HTR-8/SVneo (cell line): ENCODE measurements around the gene GTPBP2.
"Not testable (repeated sequence)": the region's sequence is repeated elsewhere in the genome, so short reads cannot be mapped to it uniquely, and the experiment has no call there.

Source experiments
- DNase-seq: peaks from one replicate; pipeline ENCODE4 v3.0.0; 2011; ENCODE audit warnings: low spot score, mixed read lengths; ENCODE audit not compliant: insufficient read length
- FAIRE-seq: peaks from 2 replicates; lab custom pipeline; 2011; peaks lifted over from hg19 to GRCh38; lab: Jason Lieb, UNC

GTPBP2 gene

DNA sequence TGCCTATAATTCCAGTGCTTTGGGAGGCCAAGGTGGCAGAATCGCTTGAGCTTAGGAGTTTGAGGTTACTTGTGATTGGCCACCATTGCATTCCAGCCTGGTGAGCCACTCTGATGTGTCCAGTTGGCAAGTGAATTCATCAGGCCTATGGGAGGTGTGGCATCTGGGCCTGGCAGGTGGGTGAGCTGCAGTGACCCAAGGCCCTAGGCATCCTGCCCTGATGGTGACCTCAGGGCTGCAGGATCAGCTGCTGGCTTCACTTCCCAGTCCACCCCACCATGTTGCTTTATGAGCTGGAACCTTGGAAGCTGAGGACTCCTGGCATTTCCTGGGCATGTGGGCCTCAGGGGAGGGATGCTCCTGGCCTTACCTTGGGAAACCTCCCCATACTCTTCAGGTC lies 36.3 kb upstream of the GTPBP2 start:
- DNase-seq = no peak
- no peak for FAIRE-seq

DNA sequence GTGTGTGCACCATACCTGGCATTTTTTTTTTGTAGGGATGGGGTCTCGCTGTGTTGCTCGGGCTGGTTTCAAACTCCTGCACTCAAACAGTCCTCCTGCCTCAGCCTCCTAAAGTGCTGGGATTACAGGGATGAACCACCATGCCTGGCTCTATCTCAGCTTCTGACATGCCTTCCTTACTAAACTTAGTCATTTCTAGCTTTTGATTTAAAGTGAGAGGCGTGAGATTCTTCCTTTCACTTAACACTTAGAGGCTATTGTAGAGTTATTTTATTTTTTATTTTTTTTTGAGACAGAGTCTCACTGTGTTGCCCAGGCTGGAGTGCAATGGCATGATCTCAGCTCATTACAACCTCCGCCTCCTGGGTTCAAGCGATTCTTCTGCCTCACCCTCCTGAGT lies 33.9 kb upstream of the GTPBP2 start:
- FAIRE-seq = not testable (repeated sequence)

DNA sequence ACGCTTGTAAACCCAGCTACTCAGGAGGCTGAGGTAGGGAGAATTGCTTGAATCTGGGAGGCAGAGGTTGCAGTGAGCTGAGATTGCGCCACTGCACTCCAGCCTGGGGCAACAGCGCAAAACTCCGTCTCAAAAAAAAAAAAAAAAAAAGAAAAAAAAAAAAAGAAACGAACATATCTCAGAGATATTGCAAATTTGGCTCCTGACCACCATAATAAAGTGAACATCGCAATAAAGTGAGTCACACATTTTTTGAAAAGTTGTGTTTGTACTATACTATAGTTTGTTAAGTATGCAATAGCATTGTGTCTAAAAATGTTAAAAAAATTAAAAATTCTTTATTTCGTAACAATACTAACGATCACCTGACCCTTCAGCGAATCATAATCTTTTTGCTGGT lies 29.1 kb upstream of the GTPBP2 start:
- FAIRE-seq (no peak), DNase-seq (no peak)

More for the DNA sequence above, 33.9 kb upstream of the GTPBP2 start:
- not testable (repeated sequence) for DNase-seq

DNA sequence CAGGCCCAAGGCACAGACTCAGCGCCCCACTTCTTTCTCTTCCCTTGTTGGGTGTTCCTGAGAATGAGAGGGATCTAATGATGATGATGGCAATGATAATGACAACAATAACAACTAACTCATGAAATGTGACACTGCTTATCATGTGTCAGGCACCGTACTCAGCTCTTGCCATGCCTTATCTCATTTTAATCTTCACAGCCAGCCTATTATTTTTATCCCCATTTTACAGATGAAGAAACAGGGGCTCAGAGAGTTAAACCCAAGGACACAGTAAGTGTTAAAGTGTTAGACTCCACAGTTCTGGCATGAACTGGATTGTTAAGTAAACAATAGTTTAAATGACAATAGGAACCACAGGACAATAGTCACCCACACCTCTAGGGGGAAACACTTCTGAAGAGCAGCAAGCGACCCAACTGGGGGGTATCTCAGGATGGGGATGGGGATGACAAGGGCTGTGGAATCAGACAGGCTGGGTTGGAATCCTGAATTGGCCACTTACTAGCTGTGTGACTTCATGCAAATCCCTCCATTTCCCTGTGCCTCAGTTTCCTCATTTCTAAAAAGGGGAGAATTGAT lies 28.2 kb upstream of the GTPBP2 start:
- FAIRE-seq (no peak), DNase-seq (no peak)

DNA sequence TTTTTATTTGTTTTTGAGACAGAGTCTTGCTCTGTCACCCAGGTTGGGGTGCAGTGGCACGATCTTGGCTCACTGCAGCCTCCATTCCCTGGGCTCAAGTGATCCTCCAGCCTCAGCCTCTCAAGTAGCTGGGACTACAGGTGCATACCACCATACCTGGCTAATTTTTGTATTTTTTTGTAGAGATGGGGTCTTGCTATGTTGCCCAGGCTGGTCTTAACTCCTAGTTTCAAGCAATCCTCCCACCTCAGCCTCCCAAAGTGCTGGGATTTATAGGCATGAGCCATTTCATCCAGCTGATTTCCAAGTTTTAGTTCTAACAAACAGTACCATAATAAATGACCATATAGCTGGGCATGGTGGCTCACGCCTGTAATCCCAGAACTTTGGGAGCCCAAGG lies 23.8 kb upstream of the GTPBP2 start:
- DNase-seq, FAIRE-seq: not testable (repeated sequence)

DNA sequence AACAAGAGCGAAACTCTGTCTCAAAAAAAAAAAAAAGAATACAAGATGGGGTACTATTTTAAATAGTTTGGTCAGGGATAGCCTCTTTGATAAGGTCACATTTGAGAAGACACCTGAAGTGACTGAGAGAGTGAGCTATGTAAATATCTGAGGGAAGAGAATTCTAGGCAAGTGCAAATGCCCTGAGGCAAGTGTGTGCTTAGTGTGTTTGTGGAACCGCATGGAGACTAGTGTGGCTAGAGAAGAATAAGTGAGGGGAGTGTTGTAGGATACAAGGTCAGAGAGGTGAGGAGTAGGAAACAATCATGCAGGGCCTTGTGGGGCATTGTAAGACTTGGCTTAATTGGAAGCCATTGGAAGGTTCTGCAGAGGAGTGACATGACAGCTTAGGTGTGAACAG lies 19.2 kb upstream of the GTPBP2 start:
- no peak for FAIRE-seq
- no peak for DNase-seq

DNA sequence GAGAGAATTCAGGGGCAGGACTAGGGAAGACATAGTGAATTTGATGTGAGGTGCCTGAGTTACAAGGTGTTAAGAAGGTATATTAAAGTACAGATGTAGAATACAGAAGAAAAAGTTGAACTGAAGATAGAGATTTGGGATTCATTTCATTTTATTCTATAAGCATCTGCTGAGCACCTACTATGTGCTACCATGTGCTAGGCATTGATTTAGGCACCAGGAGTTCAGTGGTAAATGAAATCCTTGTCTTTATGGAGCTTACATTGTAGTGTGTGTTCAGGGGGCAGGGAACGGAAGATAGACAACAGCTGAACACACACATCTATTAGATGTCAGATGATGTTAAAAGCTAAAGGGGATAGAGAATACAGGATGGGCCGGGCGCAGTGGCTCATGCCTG lies 18.5 kb upstream of the GTPBP2 start:
- FAIRE-seq = no peak
- no peak for DNase-seq

DNA sequence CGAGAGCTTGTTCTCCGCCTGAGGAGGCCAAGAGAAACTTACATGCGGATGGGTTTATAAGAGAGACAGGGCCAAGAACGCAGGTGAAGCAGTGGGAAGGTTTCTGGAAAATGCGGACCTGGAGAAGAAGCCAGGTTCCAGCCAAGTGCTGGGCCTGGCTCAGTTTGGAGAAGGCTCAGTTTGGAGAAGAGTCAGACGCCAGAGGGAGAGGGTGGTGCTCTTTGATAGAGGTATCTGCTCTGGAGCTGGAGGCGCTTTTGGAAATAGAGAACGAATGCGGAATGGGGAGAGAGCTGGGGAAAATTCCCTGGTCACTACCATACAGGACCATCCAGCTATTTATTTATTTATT lies 16.5 kb upstream of the GTPBP2 start:
- no peak for FAIRE-seq

DNA sequence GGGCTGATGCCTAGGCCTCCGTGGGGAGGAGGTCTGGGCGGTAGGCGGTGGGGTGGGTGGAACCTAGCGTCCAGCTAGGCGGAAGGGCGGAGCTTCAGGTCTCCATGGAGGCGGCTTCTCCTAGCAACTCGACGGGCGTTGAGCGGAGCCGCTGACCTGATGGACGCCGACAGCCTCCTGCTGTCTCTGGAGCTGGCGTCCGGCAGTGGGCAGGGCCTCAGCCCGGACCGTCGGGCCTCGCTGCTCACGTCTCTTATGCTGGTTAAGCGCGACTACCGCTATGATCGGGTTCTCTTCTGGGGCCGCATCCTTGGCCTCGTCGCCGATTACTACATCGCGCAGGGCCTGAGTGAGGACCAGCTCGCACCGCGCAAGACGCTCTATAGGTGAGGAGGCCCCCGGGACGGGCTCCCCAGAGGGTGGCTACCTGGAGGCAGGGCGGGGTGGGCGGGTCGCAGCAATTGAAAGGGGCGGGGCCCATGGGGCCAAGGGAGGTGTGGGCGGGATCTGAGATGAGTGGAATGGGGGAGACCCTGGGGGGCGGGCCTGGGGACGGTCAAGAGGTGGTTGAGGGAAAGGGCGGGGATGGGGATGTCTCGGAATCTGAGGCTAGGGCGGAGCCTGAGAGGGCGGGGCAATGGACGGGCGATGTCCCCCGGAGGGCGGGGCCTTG lies 16.0 kb upstream of the GTPBP2 start, which contains the start of gene RSPH9:
RSPH9 (plus strand) TSS at position 97 of the 673 bp plus-strand sequence; CDS start at position 160, 63 bp downstream.
- FAIRE-seq = no peak

More for the DNA sequence above, 16.5 kb upstream of the GTPBP2 start:
- no peak for DNase-seq

DNA sequence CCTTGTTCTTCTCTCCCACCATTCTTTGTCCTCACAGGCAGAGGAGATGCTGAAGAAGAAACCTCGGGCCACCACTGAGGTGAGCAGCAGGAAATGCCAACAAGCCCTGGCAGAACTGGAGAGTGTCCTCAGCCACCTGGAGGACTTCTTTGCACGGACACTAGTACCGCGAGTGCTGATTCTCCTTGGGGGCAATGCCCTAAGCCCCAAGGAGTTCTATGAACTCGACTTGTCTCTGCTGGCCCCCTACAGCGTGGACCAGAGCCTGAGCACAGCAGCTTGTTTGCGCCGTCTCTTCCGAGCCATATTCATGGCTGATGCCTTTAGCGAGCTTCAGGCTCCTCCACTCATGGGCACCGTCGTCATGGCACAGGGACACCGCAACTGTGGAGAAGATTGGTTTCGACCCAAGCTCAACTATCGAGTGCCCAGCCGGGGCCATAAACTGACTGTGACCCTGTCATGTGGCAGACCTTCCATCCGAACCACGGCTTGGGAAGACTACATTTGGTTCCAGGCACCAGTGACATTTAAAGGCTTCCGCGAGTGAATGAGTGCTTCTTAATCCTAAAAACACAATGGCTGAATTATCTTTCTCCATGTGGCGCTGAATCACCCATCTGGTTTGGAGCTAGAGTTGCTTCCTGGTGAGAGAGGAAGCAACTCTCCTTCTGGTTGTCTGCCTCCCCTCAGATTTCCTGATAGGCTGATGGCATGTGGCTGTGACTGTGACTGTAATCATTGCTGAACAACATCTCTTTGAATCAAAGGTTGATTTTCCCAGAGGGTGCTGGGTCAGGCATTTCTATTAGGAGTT lies 11.1 kb upstream of the GTPBP2 start:
- DNase-seq (no peak), FAIRE-seq (no peak)

More for the DNA sequence above, 16.0 kb upstream of the GTPBP2 start, which contains the start of gene RSPH9:
- no peak for DNase-seq

DNA sequence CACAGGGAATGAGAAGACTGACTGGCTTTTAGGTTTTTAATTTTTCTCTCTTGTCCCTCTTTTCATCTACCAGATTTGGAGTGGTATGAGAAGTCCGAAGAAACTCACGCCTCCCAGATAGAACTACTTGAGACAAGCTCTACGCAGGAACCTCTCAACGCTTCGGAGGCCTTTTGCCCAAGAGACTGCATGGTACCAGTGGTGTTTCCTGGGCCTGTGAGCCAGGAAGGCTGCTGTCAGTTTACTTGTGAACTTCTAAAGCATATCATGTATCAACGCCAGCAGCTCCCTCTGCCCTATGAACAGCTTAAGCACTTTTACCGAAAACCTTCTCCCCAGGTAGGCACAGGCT lies 7.2 kb upstream of the GTPBP2 start:
- DNase-seq = no peak
- no peak for FAIRE-seq

DNA sequence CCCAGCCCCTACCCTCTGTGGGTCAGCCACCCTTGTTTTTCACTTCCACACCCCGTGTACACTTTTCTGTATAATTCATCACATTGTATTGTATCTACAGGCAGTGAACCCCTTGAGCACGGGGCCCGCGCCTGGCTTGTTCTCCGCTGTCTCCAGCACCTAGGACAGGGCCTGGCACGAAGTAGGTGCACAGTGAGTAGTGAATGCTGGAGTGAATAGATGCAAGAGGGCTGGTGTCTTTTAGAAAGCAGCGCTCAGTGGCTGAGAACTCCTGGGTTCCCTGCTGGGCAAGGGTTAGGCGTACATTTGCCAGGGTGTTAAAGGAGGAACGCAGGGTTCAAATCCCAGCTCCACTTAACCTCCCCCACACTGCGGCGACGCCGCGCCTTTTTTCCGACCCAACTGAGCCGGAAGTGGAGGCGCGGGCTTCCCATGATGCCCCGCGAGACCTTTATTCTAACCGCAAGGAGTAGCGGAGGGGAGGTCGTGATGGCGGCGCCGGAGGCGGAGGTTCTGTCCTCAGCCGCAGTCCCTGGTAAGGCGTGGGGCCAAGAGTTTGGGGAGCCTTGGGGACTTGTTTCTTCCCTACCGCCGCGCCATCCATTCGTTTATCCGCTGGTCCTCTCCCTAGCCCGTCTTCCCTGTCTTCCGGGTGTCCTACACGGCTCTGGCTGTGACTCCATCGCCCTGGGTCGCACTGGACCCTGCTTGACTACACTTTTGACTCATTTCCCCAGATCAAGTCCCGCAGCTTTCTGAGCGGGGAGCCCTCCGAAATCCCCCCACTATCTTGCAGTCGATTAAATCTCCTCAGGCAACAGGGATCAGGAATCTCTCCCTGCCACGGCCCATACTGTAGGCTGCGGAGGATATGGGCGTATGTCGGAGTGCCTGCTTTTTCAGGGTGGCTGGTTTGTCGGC lies 6.6 kb upstream of the GTPBP2 start, which contains the start of gene MAD2L1BP:
MAD2L1BP (plus strand) TSS at position 454 of the 921 bp plus-strand sequence; CDS start at position 490, 36 bp downstream.
- FAIRE-seq = no peak

DNA sequence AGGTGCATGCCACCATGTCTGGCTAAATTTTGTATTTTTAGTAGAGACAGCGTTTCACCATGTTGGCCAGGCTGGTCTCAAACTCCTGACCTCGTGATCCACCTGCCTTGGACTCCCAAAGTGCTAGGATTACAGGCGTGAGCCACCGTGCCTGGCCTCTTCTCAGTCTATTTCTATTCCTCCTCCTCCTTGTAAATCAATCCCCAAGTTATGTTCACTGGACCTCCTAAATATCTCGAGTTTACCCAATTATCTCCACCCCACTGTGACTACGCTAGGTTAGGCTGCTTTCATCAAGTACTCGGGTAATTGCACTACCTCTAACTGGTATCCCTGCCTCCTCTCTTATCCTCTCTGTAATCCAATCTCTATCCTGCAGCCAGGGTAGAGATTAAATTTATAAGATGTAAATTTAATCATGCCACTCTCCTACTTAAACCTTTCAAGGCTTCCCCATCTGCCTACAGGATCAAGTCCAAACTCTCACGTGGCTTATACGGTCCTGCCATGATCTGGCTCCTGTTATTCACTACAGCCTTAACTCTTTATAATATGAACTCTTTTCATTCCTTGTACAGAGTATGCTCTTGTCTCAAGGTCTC lies 5.7 kb upstream of the GTPBP2 start:
- FAIRE-seq (no peak), DNase-seq (no peak)

More for the DNA sequence above, 6.6 kb upstream of the GTPBP2 start, which contains the start of gene MAD2L1BP:
- DNase-seq = peak; percentile 79

DNA sequence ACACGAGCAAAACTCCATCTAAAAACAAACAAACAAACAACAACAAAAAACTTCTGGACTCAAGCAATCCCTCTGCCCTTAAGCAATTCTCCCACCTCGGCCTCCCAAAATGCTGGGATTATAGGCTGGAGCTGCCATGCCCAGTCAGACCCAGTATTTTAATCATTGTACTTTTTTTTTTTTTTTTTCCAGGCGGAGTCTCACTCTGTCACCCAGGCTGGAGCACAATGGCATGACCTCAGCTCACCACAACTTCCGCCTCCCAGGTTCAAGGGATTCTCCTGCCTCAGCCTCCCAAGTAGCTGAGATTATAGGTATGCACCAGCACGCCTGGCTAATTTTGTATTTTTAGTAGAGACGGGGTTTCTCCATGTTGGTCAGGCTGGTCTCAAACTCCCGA lies 3.9 kb upstream of the GTPBP2 start:
- not testable (repeated sequence) for DNase-seq, FAIRE-seq

DNA sequence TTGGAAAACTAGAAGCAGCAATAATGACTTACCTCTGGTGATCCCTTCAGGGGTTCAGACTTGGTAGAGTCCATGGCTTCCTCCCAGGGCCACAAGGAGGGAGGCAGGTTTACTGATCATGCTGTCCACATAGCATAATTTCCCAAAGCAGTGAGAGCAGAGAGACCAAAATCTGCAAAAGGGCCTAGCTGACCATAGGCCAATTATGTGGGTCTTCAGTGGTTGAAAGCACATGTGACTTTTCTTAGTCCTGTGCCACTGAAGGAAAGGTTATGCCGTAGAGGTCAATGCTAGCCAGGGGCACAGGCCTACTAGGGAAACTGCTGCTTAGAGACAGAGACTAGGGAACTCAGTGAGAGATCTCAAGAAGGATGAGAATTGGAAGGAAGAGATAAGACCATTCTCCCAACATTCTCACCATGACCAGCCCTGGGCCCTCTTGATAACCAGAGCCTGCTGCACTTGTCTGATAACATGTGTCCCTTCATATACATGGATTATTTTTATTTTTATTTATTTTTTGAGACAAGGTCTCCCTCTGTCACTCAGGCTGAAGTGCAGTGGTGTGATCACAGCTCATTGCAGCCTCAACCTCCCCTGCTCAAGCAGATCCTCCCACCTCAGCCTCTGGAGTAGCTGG lies 2.0 kb upstream of the GTPBP2 start:
- FAIRE-seq (no peak), DNase-seq (no peak)

DNA sequence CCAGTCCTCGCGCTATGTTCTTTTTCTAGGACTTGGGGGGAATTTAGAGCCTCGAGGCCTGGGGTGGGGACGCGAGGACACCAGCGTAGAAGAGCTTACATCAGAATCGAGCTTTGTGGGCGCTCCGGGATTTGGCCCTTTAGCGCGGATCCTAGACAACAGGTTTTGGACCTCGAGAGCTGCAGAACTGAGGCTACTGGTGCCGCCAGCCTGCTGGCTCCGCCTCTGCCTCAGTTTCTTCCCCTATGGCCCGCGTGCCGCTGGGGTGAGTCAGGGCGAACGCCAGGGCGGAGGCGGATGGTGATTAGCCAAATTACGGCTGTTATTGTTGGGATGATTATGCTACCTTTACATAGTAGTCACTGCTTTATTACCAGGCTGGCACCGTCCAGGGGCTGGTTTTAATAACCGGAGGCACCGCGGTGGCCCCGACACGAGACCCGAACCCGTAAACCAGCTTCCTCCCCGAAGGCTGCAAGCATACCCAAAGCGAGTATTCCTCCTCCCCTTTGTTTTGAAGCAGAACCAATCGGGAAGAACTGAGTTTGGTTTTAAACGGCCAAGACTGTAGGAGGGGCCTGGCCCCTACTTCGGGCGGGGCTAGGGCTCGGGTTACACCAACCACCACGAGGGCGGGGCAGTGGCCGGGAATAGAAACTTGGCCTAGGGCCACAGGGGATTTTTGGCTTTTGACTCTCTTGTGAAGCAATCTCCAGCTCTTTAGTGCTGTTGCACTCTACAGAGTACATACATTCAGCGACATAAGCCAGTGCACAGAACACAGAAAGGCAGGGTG lies 639 bp upstream of the GTPBP2 start:
- DNase-seq (peak; percentile 98), FAIRE-seq (peak; percentile 86)

DNA sequence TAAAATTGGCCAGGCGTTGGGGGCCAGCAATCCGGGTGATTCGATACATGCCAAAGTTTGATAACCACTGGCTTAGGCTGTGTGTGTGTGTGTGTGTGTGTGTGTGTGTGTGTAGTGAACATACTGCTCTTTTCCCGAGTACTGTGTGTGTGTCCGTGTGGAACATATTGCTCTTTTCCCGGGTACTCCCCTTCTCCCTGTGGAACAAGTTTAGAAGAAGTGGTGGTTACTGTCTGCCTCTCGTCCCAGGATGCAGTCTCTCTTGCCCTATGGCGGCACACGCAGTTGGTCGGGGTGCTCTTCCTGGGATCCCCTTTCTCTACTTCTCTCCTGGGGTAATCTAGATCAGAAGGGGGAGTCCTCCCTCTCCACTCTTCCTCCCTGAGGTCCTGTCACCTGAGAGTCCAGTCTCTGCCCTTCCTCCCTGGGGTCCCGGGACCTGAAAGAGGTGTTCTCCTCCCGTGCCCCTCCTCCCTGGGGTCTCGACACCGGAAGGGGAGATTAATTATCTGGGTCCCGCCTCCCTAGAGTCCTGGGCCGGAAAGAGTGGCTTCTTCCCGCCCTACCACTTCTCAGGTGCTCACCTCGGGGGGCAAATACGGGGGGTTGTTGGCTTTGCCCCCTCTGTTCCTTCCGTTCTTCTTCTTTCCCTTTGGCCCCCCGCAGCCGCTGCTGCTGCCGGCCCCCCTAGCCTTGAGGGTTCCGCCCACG lies 516 bp downstream of the GTPBP2 start:
- no peak for FAIRE-seq
- peak; percentile 71 for DNase-seq
